H1 (cell line): ENCODE data around the gene NEURL1B. TPM values are rescaled to one million over a fixed set of nuclear protein-coding genes. Genes with fewer than 3 reads are reported as not detected.

Experiments used
- BRCA1 ChIP-seq: IDR thresholded peaks from 2 replicates; pipeline ENCODE4 v1.6.1; 2012; ENCODE audit warnings: low read depth, low read length, improper control_type of control experiment
- CBX8 ChIP-seq: fragments of 300-800, 300-1000 bp; sonication (generic); IDR thresholded peaks from 2 replicates; pipeline ENCODE4 v1.7.1; 2016; ENCODE audit warnings: low read depth, low read length, borderline replicate concordance
- NRF1 ChIP-seq: IDR thresholded peaks from 2 replicates; pipeline ENCODE4 v1.6.1; 2011; ENCODE audit warnings: mild to moderate bottlenecking, low read depth, low read length, improper control_type of control experiment
- RBBP5 ChIP-seq: IDR thresholded peaks from 2 replicates; pipeline ENCODE4 v1.7.1; 2012; ENCODE audit warnings: low read depth, mild to moderate bottlenecking, inconsistent platforms, low read length, moderate library complexity, borderline replicate concordance
- RFX5 ChIP-seq: IDR thresholded peaks from 2 replicates; pipeline ENCODE4 v1.6.1; 2011; ENCODE audit warnings: low read depth, low read length, improper control_type of control experiment, borderline replicate concordance
- SRF ChIP-seq: IDR thresholded peaks from 2 replicates; pipeline ENCODE4 v1.6.1; 2011; ENCODE audit warnings: mild to moderate bottlenecking, low read depth, low read length, moderate library complexity
- polyA plus RNA-seq, 7 experiments: library from polyadenylated mRNA; depleted of rRNA in 3 of 7; stranded (reverse) in 5 of 7; unstranded in 2 of 7; fragments of >200 nt in 5 of 7; fragments of 200-250 nt in 2 of 7; gene quantifications; 1 replicate in 5 of 7; 2 replicates in 1 of 7; 4 replicates in 1 of 7; pipeline versions ENCODE4 v1.2.1 to v1.2.3, GENCODE V29; 2011 to 2013; ENCODE audit warnings: missing spikeins in 2 of 7, mixed read lengths in 2 of 7
- total RNA-seq: library from RNA; stranded (reverse); fragmentation: NEBNext Ultra II Directional; extraction: Animal tissue kit (Norgen Biotek cat#: 25700); gene quantifications from 2 replicates; pipeline ENCODE4 v1.2.1, GENCODE V29; 2021
- TF ChIP-seq, protein P1 (sequence below): IDR thresholded peaks from 2 replicates; pipeline ENCODE4 v1.6.1; 2011; ENCODE audit warnings: low read length, improper control_type of control experiment

The NEURL1B gene
- total and polyA plus RNA-seq, 2 of the 8 experiments (the other 6 are each of a cell fraction or from before 2014, with no cell fraction given): 3.3 to 6.1 TPM

DNA sequence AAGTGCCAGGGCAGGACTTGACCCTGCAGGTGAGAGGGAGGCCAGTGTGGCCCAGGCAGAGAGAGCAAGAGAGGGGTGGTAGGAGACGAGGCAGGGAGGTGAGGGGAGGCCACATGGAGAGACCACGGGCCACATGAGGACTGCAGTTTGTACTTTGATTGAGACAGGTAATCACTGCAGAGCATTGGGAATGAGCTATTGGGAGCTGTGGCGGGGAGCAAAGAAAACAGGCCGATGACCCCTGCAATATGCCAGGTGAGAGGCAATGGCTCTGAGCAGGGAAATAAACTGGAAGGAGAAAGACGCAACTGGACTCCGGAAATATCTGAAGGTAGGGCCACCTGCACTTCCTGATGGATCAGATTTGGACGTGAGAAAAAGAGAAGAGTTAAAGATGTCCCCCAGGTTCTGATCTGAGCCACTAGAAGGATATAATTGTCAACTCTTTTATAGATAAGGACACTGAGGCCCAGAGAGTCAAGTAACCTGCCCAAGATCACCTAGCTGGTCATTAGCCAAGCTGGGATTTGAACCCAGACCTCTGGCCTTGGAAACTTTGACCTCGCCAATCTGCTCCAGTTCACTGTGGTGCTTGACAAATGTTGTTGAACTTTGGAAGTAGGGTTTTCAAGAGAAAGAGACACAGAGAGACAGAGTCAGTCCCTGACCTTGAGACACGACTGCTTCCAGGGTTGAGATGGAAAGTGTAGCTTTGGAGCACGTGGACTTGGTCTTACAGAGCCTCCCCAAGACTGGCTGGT, 87.6 kb downstream of the NEURL1B start (continued):
- TF ChIP-seq, protein P1, sequence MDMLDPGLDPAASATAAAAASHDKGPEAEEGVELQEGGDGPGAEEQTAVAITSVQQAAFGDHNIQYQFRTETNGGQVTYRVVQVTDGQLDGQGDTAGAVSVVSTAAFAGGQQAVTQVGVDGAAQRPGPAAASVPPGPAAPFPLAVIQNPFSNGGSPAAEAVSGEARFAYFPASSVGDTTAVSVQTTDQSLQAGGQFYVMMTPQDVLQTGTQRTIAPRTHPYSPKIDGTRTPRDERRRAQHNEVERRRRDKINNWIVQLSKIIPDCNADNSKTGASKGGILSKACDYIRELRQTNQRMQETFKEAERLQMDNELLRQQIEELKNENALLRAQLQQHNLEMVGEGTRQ: no peak
- no peak for TF ChIP-seq NRF1
- TF ChIP-seq CBX8: no peak
- TF ChIP-seq RBBP5: no peak
- TF ChIP-seq BRCA1: no peak
- TF ChIP-seq RFX5: no peak
- no peak for TF ChIP-seq SRF
